ENCODE results near the gene ING3. TPM values are rescaled to one million over a fixed set of nuclear protein-coding genes. Genes with fewer than 3 reads are reported as not detected.
"Not testable (repeated sequence)": the region's sequence is repeated elsewhere in the genome, so short reads cannot be mapped to it uniquely, and the experiment has no call there.

The ING3 gene
- total and polyA plus RNA-seq, 8 donors = 6.2 to 10.8 (median 7.6) TPM

GRCh38 chr7:121002757-121003200, 52.2 kb downstream of the ING3 start:
- no peak for ATAC-seq

GRCh38 chr7:121003986-121004685, 53.6 kb downstream of the ING3 start:
- intact Hi-C loops (cut with DNase I) = no loop called here
- TF ChIP-seq CTCF (IDR thresholded peaks at IDR 0.05) = no peak
- no peaks in the 10 kb centered on the region for H3K36me3 ChIP-seq
- no peaks in the 10 kb centered on the region for H3K27me3 ChIP-seq
- DNase-seq (no peak), ATAC-seq (peak in 1 of 4 donors; percentile 24), FAIRE-seq (no peak)
- no peaks in the 10 kb centered on the region for H3K9me3 ChIP-seq
- 40 to 49% methylated on average over 5 of the region's 5 CpGs for WGBS, 2 donors
- no peak overlapping the region for H3K27ac ChIP-seq
- no peaks in the 10 kb centered on the region for H3K4me1 ChIP-seq
- H3K4me3 ChIP-seq = no peak overlapping the region

More at GRCh38 chr7:121002757-121003200, 52.2 kb downstream of the ING3 start:
- Histone ChIP-seq H3K4me3 (no peak overlapping the region), H3K4me1 (no peaks in the 10 kb centered on the region), H3K27ac (no peak overlapping the region), H3K9me3 (no peaks in the 10 kb centered on the region), H3K27me3 (no peaks in the 10 kb centered on the region), H3K36me3 (no peaks in the 10 kb centered on the region)
- intact Hi-C loops (cut with DNase I) = no loop called here
- 62 to 72% methylated on average over 5 of the region's 5 CpGs for WGBS, 2 donors
- DNase-seq (no peak), FAIRE-seq (no peak)
- no peak for TF ChIP-seq CTCF (IDR thresholded peaks at IDR 0.05)

GRCh38 chr7:121005058-121005457, 54.5 kb downstream of the ING3 start:
- H3K4me3 ChIP-seq; H3K36me3 ChIP-seq; H3K27ac ChIP-seq; H3K9me3 ChIP-seq; H3K27me3 ChIP-seq; intact Hi-C loops (cut with DNase I); H3K4me1 ChIP-seq; FAIRE-seq; DNase-seq; ATAC-seq: not testable (repeated sequence)
- WGBS, 2 donors = 89 to 94% methylated on average over 4 of the region's 4 CpGs

GRCh38 chr7:121005996-121006584, 55.5 kb downstream of the ING3 start:
- H3K36me3 ChIP-seq = no peaks in the 10 kb centered on the region
- no peak for ATAC-seq
- no peak for DNase-seq
- H3K4me1 ChIP-seq = no peaks in the 10 kb centered on the region
- H3K4me3 ChIP-seq = no peak overlapping the region
- H3K27me3 ChIP-seq = no peaks in the 10 kb centered on the region
- FAIRE-seq = no peak
- H3K27ac ChIP-seq = peak overlapping the region in 1 of 4 donors; percentile 12
- 53 to 64% methylated on average over 4 of the region's 4 CpGs for WGBS, 2 donors
- H3K9me3 ChIP-seq = no peaks in the 10 kb centered on the region
- intact Hi-C loops (cut with DNase I) = no loop called here
- TF ChIP-seq CTCF (IDR thresholded peaks at IDR 0.05) = no peak

DNA sequence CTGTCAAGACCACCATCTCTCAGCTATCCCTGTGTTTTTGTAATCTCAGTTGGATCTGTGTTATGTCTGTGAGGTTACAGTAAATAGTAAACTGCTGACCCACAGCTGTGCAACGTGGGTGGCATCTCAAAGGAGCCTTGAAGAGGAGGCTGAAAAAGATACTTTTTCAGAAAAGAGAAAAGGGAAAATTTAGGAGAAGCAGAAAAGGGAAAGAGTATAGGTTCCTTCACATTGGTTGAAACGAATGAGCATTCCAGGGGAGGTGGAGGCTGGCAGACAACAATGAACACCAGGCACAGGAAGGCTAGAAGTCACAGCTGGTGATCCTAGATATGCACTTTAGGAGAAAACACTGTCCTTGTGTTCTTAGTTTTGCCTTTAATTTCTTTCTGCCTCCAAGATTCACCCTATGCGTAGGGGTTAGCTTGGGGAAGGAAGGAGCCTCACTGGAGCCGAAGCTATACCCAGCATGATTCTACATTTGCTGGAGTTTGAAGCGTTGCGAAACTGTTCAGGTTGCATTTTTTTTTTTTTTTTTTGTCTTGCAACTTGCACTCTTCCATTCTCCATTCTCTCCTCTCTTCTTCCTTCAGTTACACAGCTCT, 56.2 kb downstream of the ING3 start:
- no peak for DNase-seq
- 62 to 67% methylated on average over 6 of the region's 6 CpGs for WGBS, 2 donors
- H3K27ac ChIP-seq = no peak overlapping the region
- H3K4me1 ChIP-seq = no peaks in the 10 kb centered on the region
- no peaks in the 10 kb centered on the region for H3K27me3 ChIP-seq
- ATAC-seq = peak in 1 of 4 donors; percentile 17
- no peak for TF ChIP-seq CTCF (IDR thresholded peaks at IDR 0.05)
- no peaks in the 10 kb centered on the region for H3K9me3 ChIP-seq
- intact Hi-C loops (cut with DNase I) = no loop called here
- no peak overlapping the region for H3K4me3 ChIP-seq
- no peak for FAIRE-seq
- H3K36me3 ChIP-seq = no peaks in the 10 kb centered on the region
